BE2C (cell line): ENCODE data around the gene STXBP1.
A peak's percentile ranks its signal among the peaks of the same experiment; 100 is the strongest.

ENCODE experiments used
- DNase-seq: peaks from one replicate; pipeline ENCODE4 v3.0.0-alpha.2; 2020
- H3K27me3 ChIP-seq: fragments of 250-450 bp; sonication (Bioruptor Pico); 2 replicates; pipeline ENCODE4 v1.5.1; 2020; ENCODE audit warnings: mild to moderate bottlenecking
- H3K36me3 ChIP-seq: fragments of 250-450 bp; sonication (Bioruptor Pico); 2 replicates; pipeline ENCODE4 v1.5.1; 2020; ENCODE audit warnings: mild to moderate bottlenecking
- H3K4me1 ChIP-seq: fragments of 250-450 bp; sonication (Bioruptor Pico); 2 replicates; pipeline ENCODE4 v1.5.1; 2020
- H3K4me3 ChIP-seq: 2 replicates; pipeline ENCODE4 v1.5.1; 2011; ENCODE audit warnings: low read depth, low read length
- H3K9me3 ChIP-seq: fragments of 250-450 bp; sonication (Bioruptor Pico); 2 replicates; pipeline ENCODE4 v1.5.1; 2020
- TF ChIP-seq, protein P1 (sequence below): IDR thresholded peaks from 2 replicates; pipeline ENCODE4 v1.5.1; 2012; ENCODE audit warnings: mild to moderate bottlenecking, low read depth, low read length

STXBP1 gene

GRCh38 chr9:127724012-127724411 lies 111.9 kb downstream of the STXBP1 start:
- TF ChIP-seq, protein P1, sequence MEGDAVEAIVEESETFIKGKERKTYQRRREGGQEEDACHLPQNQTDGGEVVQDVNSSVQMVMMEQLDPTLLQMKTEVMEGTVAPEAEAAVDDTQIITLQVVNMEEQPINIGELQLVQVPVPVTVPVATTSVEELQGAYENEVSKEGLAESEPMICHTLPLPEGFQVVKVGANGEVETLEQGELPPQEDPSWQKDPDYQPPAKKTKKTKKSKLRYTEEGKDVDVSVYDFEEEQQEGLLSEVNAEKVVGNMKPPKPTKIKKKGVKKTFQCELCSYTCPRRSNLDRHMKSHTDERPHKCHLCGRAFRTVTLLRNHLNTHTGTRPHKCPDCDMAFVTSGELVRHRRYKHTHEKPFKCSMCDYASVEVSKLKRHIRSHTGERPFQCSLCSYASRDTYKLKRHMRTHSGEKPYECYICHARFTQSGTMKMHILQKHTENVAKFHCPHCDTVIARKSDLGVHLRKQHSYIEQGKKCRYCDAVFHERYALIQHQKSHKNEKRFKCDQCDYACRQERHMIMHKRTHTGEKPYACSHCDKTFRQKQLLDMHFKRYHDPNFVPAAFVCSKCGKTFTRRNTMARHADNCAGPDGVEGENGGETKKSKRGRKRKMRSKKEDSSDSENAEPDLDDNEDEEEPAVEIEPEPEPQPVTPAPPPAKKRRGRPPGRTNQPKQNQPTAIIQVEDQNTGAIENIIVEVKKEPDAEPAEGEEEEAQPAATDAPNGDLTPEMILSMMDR: no peak
- peaks cover 11% of the 10 kb centered on the region; the same call in 1 of the 2 replicates for H3K4me1 ChIP-seq
- peak overlapping the region; percentile 65 for H3K4me3 ChIP-seq
- no peaks in the 10 kb centered on the region for H3K27me3 ChIP-seq
- no peaks in the 10 kb centered on the region for H3K36me3 ChIP-seq
- peak; percentile 72 for DNase-seq
- H3K9me3 ChIP-seq: no peaks in the 10 kb centered on the region

DNA sequence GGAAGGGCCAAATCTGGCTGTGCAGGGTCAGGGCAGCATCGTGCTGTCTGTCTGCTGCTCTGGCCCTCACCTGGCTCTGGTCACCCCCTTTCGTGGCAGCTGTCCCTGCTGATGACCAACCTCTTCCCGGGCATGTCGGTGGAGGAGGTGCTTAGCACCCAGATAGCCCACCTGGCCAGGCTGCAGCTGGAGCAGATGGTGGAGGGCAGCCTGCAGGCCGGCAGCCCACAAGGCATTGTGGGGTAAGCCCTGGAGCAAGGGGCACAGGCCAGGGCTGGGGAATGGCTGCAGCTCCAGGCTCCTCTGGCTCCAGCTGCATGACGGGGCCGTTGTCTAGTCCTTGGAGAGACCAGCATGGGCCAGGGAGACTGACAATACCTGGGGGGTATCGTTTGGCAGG lies 114.8 kb downstream of the STXBP1 start:
- TF ChIP-seq, protein P1: no peak
- Histone ChIP-seq H3K27me3 (no peaks in the 10 kb centered on the region), H3K4me3 (no peak overlapping the region), H3K9me3 (no peaks in the 10 kb centered on the region), H3K36me3 (no peaks in the 10 kb centered on the region), H3K4me1 (peaks cover 5% of the 10 kb centered on the region; the same call in 1 of the 2 replicates)
- DNase-seq: no peak

GRCh38 chr9:127728808-127729207 lies 116.7 kb downstream of the STXBP1 start:
- Histone ChIP-seq H3K27me3 (no peaks in the 10 kb centered on the region), H3K36me3 (no peaks in the 10 kb centered on the region), H3K4me1 (peaks cover 5% of the 10 kb centered on the region; the same call in 1 of the 2 replicates), H3K9me3 (no peaks in the 10 kb centered on the region), H3K4me3 (no peak overlapping the region)
- no peak for DNase-seq
- TF ChIP-seq, protein P1: no peak

- no peak for DNase-seq
- H3K4me3 ChIP-seq: no peak overlapping the region
- no peaks in the 10 kb centered on the region for H3K36me3 ChIP-seq
- no peaks in the 10 kb centered on the region for H3K9me3 ChIP-seq
- peaks cover 4% of the 10 kb centered on the region for H3K4me1 ChIP-seq
- no peaks in the 10 kb centered on the region for H3K27me3 ChIP-seq
- TF ChIP-seq, protein P1: no peak
Measured at GRCh38 chr9:127729522-127730256, 117.6 kb downstream of the STXBP1 start.

DNA sequence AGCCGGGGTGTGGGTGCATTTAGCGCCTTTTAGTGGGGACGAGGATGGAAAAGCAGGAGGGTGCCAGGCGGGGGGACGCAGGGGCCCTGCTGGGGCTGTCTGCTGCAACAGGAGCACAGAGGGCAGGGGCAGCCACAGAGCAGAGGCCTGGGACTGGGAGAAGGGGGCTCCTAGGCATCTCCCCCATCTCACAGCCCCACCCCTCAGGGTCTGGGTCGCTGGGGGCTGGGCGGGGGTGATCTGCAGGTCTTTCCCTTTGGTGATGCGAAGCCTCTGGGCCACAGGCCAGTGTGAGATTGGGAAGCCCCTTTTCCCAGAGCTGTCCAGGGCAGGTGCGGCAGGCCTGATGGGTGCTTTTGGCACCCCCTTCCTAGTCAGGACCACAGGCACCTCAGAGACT lies 118.2 kb downstream of the STXBP1 start:
- TF ChIP-seq, protein P1: no peak
- no peaks in the 10 kb centered on the region for H3K9me3 ChIP-seq
- no peak overlapping the region for H3K4me3 ChIP-seq
- no peaks in the 10 kb centered on the region for H3K36me3 ChIP-seq
- H3K27me3 ChIP-seq: no peaks in the 10 kb centered on the region
- peaks cover 4% of the 10 kb centered on the region for H3K4me1 ChIP-seq
- no peak for DNase-seq

GRCh38 chr9:127730799-127731410 lies 118.8 kb downstream of the STXBP1 start:
- Histone ChIP-seq H3K36me3 (no peaks in the 10 kb centered on the region), H3K27me3 (no peaks in the 10 kb centered on the region), H3K9me3 (no peaks in the 10 kb centered on the region), H3K4me3 (no peak overlapping the region), H3K4me1 (peaks cover 4% of the 10 kb centered on the region)
- TF ChIP-seq, protein P1: no peak
- no peak for DNase-seq
